DND-41 (cell line): Measurements from ENCODE around the gene PPP2R2D.
A peak's percentile ranks its signal among the peaks of the same experiment; 100 is the strongest.

Experiments used
- ATAC-seq: fragments of 200-7000 bp; cut with Tn5 transposase; 3 replicates; pipeline ENCODE4 v1.9.1; 2021; ENCODE audit warnings: low read depth; ENCODE audit not compliant: insufficient read depth
- DNase-seq: peaks from one replicate; pipeline ENCODE4 v3.0.0-alpha.2; 2020
- H2AFZ ChIP-seq: 2 replicates; pipeline ENCODE4 v1.6.0; 2012; ENCODE audit warnings: low read depth, low read length
- H3K27ac ChIP-seq: 2 replicates; pipeline ENCODE4 v1.5.1; 2012; ENCODE audit warnings: low read length, inconsistent platforms
- H3K27me3 ChIP-seq: fragments of 200-600 bp; sonication (generic); 2 replicates; pipeline ENCODE4 v1.6.0; 2012; ENCODE audit warnings: low read length, mild to moderate bottlenecking, inconsistent platforms; ENCODE audit not compliant: insufficient read depth, poor library complexity
- H3K36me3 ChIP-seq: 2 replicates; pipeline ENCODE4 v1.5.1; 2012; ENCODE audit warnings: low read length, inconsistent platforms; ENCODE audit not compliant: insufficient read depth
- H3K4me1 ChIP-seq: 2 replicates; pipeline ENCODE4 v1.5.1; 2012; ENCODE audit warnings: mild to moderate bottlenecking, low read length; ENCODE audit not compliant: insufficient read depth
- H3K4me2 ChIP-seq: 2 replicates; pipeline ENCODE4 v1.6.0; 2012; ENCODE audit warnings: mild to moderate bottlenecking, moderate library complexity, low read length, inconsistent platforms; ENCODE audit not compliant: insufficient read depth
- H3K4me3 ChIP-seq, 2 experiments: fragments of 200-600 bp in 1 of 2; shearing (Covaris generic) in 1 of 2; 2 replicates each; pipeline ENCODE4 v1.5.1; 2012 to 2016; ENCODE audit warnings: inconsistent platforms in 2 of 2, low read length in 2 of 2, mild to moderate bottlenecking in 2 of 2, low read depth in 1 of 2, moderate library complexity in 1 of 2
- H3K79me2 ChIP-seq: 2 replicates; pipeline ENCODE4 v1.6.0; 2012; ENCODE audit warnings: low read length, inconsistent platforms; ENCODE audit not compliant: insufficient read depth
- H3K9ac ChIP-seq: 2 replicates; pipeline ENCODE4 v1.6.0; 2012; ENCODE audit warnings: low read depth, mild to moderate bottlenecking, inconsistent platforms, low read length, moderate library complexity
- H3K9me3 ChIP-seq: 2 replicates; pipeline ENCODE4 v1.5.1; 2012; ENCODE audit warnings: low read length, moderate library complexity, mild to moderate bottlenecking, inconsistent platforms; ENCODE audit not compliant: insufficient read depth, severe bottlenecking
- H4K20me1 ChIP-seq: 2 replicates; pipeline ENCODE4 v1.6.0; 2012; ENCODE audit warnings: low read length; ENCODE audit not compliant: insufficient read depth
- EZH2 ChIP-seq: IDR thresholded peaks from 3 replicates; pipeline ENCODE4 v1.6.1; 2012; ENCODE audit warnings: borderline replicate concordance, low read depth, mild to moderate bottlenecking, moderate library complexity, low read length, inconsistent platforms; ENCODE audit not compliant: severe bottlenecking
- TF ChIP-seq, protein P1 (sequence below): IDR thresholded peaks from 2 replicates; pipeline ENCODE4 v1.5.1; 2012; ENCODE audit warnings: borderline replicate concordance, low read length, moderate library complexity, mild to moderate bottlenecking; ENCODE audit not compliant: poor library complexity, severe bottlenecking; ENCODE audit errors: extremely low read depth

The PPP2R2D gene

DNA sequence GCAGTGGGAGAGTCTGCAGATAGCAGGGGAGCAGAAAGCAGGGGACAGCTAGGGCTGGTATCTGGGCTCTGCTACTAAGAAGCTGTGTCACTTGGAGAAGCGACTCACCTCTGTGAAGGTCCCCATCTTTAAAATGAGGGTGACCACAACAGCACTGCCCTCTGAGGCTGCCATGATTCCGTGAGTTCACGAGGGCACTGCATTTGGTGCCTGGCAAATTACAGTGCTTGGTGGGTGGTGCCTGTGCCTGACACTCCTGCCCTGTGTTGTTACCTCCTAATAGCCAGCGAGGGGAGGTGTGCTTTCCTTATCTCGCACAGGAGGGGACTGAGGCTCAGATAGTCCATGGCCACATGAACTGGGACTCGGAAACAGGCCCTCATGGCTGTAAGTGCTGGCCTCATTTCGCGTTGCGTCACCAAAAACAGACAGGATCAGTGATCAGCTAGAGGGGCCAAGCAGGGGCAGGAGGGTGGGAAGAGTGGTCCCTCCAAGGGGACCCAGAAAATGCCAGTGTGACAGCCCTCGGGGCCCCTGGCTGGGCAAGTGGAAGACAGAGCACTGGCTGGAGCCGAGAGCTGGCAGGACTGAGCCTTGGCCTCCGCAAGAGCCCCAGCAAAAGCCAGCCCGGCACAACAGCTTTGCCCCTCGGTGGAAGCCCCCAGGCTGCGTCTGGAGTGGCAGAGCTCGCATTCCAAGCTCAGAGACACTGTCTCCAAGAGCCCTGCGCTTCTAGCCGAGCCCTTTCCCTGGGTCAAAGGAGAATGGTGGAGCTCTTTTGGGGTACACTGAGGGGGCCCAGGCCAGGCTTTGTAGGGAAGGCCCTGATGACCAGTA, 98.3 kb downstream of the PPP2R2D start:
- TF ChIP-seq, protein P1, sequence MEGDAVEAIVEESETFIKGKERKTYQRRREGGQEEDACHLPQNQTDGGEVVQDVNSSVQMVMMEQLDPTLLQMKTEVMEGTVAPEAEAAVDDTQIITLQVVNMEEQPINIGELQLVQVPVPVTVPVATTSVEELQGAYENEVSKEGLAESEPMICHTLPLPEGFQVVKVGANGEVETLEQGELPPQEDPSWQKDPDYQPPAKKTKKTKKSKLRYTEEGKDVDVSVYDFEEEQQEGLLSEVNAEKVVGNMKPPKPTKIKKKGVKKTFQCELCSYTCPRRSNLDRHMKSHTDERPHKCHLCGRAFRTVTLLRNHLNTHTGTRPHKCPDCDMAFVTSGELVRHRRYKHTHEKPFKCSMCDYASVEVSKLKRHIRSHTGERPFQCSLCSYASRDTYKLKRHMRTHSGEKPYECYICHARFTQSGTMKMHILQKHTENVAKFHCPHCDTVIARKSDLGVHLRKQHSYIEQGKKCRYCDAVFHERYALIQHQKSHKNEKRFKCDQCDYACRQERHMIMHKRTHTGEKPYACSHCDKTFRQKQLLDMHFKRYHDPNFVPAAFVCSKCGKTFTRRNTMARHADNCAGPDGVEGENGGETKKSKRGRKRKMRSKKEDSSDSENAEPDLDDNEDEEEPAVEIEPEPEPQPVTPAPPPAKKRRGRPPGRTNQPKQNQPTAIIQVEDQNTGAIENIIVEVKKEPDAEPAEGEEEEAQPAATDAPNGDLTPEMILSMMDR, result no peak
- TF ChIP-seq EZH2, result no peak
- ATAC-seq (no peak), DNase-seq (no peak)
- Histone ChIP-seq H3K27ac (no peak overlapping the region), H3K4me1 (no peaks in the 10 kb centered on the region), H3K9me3 (no peaks in the 10 kb centered on the region), H3K9ac (no peak overlapping the region), H3K4me2 (no peak overlapping the region), H3K79me2 (no peaks in the 10 kb centered on the region), H3K36me3 (no peaks in the 10 kb centered on the region), H2AFZ (no peak overlapping the region), H3K27me3 (no peaks in the 10 kb centered on the region), H4K20me1 (no peaks in the 10 kb centered on the region), H3K4me3 (no peak overlapping the region)

DNA sequence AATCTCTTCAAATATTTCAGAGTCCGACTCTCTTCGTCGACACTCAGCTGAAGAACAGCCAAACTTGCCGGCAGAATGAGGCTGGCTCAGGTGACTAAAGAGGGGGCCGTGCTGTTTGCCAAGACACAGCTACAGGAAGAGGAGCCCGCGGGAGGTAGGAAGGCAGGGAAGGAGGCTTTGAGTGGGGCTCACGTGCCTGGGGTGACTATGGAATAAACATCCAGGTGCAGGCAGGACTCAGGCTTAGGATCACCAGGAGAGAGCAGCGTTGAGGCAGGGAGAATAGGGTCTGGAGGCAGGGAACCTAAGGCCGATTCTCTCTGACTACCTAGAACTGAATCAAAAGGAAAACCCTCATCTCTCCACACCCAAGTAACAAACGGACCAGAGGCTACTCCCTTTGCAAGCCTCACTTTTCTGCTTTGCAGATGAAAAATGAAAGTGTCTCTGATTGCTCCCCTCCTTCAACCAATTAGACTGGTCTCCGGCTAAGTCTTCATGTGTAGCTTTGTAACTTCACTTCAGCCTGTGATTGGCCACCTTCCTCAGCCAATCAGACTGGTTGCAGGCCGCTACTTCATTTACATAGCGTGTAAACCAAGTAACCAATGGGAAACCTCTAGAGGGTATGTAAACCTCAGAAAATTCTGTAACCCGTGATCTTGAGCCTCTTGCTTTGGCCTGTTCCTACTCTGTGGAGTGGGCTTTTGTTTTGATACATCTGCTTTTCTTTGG, 100.6 kb downstream of the PPP2R2D start:
- Histone ChIP-seq H3K79me2 (no peaks in the 10 kb centered on the region), H3K36me3 (no peaks in the 10 kb centered on the region), H3K9me3 (peaks cover 3% of the 10 kb centered on the region), H2AFZ (no peak overlapping the region), H3K27me3 (no peaks in the 10 kb centered on the region), H3K27ac (no peak overlapping the region), H4K20me1 (no peaks in the 10 kb centered on the region), H3K4me2 (no peak overlapping the region), H3K4me1 (no peaks in the 10 kb centered on the region), H3K4me3 (no peak overlapping the region), H3K9ac (no peak overlapping the region)
- TF ChIP-seq, protein P1, result peak; percentile 29
- TF ChIP-seq EZH2, result no peak
- DNase-seq (no peak), ATAC-seq (no peak)

DNA sequence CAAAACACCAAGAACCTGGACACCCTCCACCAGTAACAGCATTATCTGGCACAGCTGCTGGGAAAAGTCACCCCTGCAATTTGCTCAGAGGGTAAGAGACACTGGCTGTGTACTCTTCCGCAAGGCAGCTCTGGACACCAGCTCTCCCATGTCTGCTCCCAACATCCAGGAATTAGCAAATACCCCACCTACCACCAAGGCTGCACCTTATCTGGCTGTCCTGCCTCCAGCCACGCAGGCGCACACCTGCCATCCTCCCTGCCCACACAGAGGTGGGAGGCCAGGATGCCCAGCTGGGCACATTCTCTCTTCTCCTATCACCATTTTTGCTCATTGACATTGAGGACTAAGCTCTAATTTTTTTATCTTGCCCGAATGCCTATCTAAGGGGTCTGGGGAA, 101.2 kb downstream of the PPP2R2D start:
- no peak overlapping the region for H3K27ac ChIP-seq
- no peak overlapping the region for H2AFZ ChIP-seq

More for the DNA sequence above, 101.2 kb downstream of the PPP2R2D start:
- Histone ChIP-seq H3K9me3 (peaks cover 3% of the 10 kb centered on the region), H3K4me1 (no peaks in the 10 kb centered on the region), H3K79me2 (no peaks in the 10 kb centered on the region), H3K4me3 (no peak overlapping the region), H3K36me3 (no peaks in the 10 kb centered on the region), H3K4me2 (no peak overlapping the region), H4K20me1 (no peaks in the 10 kb centered on the region), H3K27me3 (no peaks in the 10 kb centered on the region), H3K9ac (no peak overlapping the region)
- ATAC-seq (no peak), DNase-seq (no peak)
- TF ChIP-seq, protein P1, result no peak
